Adipocyte (in vitro differentiated cells): ENCODE data around the gene TMEM80.
"Not testable (repeated sequence)": the region's sequence is repeated elsewhere in the genome, so short reads cannot be mapped to it uniquely, and the experiment has no call there.

Experiments used
- DNase-seq: peaks from one replicate; pipeline ENCODE4 v3.0.0-alpha.2; 2015; ENCODE audit warnings: low read depth
- H3K27me3 ChIP-seq: replicated peaks from 2 replicates; pipeline ENCODE4 v1.7.0; 2013; ENCODE audit warnings: mild to moderate bottlenecking, low read length, moderate library complexity; ENCODE audit not compliant: control insufficient read depth, insufficient read depth
- H3K36me3 ChIP-seq: 2 replicates; pipeline ENCODE4 v1.7.0; 2013; ENCODE audit warnings: low read length, mild to moderate bottlenecking, moderate library complexity; ENCODE audit not compliant: control insufficient read depth, insufficient read depth, severe bottlenecking
- H3K4me1 ChIP-seq: 2 replicates; pipeline ENCODE4 v1.7.0; 2013; ENCODE audit warnings: mild to moderate bottlenecking, low read length, moderate library complexity; ENCODE audit not compliant: control insufficient read depth, insufficient read depth
- H3K4me3 ChIP-seq: 2 replicates; pipeline ENCODE4 v1.7.0; 2013; ENCODE audit warnings: mild to moderate bottlenecking, low read length, moderate library complexity
- H3K9ac ChIP-seq: 2 replicates; pipeline ENCODE4 v1.7.0; 2013; ENCODE audit warnings: mild to moderate bottlenecking, low read length, moderate library complexity
- H3K9me3 ChIP-seq: 2 replicates; pipeline ENCODE4 v1.7.0; 2013; ENCODE audit warnings: mild to moderate bottlenecking, low read length, moderate library complexity; ENCODE audit not compliant: control insufficient read depth

Gene TMEM80

DNA sequence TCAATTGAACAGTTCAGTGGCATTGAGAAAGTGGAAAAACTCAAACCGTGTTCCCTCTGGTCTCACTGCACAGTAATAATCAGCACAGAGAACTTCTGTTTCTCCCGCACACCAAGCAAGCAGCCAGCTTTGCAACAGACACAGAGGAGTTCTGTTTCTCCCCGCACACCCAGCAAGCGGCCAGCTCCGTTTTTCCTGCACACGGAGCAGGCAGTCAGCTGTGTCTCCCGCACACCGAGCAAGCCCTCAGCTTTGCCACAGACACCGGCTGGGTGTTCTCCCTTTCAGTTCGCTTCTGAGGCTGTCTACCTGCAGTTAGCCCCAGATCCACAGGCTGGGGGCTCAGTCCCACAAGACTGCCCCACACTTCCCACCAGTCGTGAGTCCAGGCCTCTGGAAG is 41.8 kb downstream of the TMEM80 start:
- Histone ChIP-seq H3K4me1 (no peaks in the 10 kb centered on the region), H3K27me3 (peaks cover 8% of the 10 kb centered on the region), H3K9me3 (no peaks in the 10 kb centered on the region), H3K9ac (no peak overlapping the region), H3K4me3 (no peak overlapping the region), H3K36me3 (no peaks in the 10 kb centered on the region)
- no peak for DNase-seq

DNA sequence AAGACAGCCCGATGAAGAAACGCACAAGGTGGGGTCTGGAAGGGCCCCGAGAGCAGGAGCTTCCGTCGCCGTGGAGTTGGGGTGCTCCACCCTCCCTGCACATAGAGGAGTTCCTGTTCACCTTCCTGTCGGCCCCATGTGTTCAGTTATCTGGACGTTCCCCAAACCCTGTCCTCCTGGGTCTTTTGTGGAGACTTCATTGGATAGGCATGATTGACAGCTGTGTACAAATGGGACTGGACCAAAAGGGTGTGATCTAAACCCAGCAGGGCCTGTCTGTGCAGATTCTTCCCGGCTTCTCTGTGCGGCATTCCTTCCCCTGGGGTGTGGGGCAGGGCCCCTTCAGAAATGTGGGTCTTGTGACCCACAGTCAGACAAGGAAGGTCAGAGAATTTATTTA is 42.3 kb downstream of the TMEM80 start:
- H3K4me1 ChIP-seq, H3K9ac ChIP-seq, H3K4me3 ChIP-seq, H3K27me3 ChIP-seq, H3K36me3 ChIP-seq, DNase-seq, H3K9me3 ChIP-seq: not testable (repeated sequence)

DNA sequence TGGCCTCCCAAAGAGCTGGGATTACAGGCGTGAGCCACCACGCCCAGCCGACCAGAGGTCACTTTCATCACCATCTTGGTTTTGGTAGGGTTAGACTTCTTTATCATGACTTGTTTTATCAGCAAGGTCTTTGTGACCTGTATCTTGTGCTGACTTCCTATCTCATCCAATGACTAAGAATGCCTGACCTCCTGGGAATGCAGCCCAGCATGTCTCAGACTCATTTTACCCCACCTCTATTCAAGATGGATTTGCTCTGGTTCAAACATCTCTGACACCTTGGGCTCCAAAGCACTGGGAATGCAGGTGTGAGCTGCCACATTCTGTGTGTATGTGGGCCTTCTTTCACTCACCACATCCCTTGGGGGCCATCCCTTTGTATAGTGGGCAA is 46.5 kb downstream of the TMEM80 start:
- Histone ChIP-seq H3K9ac (no peak overlapping the region), H3K4me1 (peaks cover 5% of the 10 kb centered on the region), H3K4me3 (no peak overlapping the region), H3K9me3 (no peaks in the 10 kb centered on the region), H3K27me3 (peaks cover 5% of the 10 kb centered on the region), H3K36me3 (no peaks in the 10 kb centered on the region)
- DNase-seq = no peak

DNA sequence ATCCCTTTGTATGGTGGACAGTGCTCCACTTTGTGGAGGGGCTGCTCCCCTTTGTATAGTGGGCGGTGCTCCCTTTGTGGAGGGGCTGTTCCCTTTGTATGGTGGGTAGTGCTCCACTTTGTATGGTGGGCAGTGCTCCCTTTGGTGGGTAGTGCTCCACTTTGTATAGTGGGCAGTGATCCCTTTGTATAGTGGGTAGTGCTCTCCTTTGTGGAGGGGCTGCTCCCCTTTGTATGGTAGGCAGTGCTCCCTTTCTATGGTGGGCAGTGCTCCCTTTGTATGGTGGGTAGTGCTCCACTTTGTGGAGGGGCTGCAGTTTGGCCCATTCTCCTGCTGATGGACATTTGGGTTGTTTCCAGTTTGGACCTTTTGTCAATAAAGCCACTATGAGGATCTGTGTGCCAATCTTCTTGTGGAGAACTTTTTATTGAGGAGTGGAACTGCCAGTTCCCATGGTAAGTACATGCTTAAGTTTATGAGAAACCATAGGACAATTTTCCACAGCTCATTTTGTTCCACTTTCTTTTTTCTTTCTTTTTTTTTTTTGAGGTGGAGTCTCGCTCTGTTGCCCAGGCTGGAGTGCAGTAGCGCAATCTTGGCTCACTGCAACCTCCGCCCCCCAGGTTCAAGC is 47.1 kb downstream of the TMEM80 start:
- Histone ChIP-seq H3K36me3 (no peaks in the 10 kb centered on the region), H3K9me3 (no peaks in the 10 kb centered on the region), H3K4me1 (peaks cover 5% of the 10 kb centered on the region), H3K9ac (no peak overlapping the region), H3K4me3 (no peak overlapping the region), H3K27me3 (no peaks in the 10 kb centered on the region)
- DNase-seq = no peak

DNA sequence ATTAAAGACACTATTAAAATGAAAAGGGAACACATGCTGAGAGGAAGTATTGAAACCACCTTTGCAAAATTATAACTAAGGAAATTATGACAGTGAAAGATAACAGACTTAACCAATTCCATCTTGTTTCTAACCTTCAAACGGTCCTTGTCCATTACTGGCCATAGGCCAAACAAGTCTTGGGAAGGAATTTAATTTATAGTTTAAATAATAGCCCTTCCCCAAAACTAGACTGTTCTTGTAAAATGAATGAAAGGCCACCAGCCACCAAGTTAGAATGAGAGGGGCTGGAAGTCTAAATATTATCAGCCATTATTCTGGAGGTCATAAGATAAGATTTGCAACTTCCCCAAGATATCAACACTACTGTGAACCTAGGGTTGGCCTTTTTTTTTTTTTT is 49.8 kb downstream of the TMEM80 start:
- no peaks in the 10 kb centered on the region for H3K9me3 ChIP-seq
- no peak overlapping the region for H3K4me3 ChIP-seq
- peaks cover 24% of the 10 kb centered on the region for H3K4me1 ChIP-seq
- H3K36me3 ChIP-seq = no peaks in the 10 kb centered on the region
- no peaks in the 10 kb centered on the region for H3K27me3 ChIP-seq
- DNase-seq = no peak
- no peak overlapping the region for H3K9ac ChIP-seq

DNA sequence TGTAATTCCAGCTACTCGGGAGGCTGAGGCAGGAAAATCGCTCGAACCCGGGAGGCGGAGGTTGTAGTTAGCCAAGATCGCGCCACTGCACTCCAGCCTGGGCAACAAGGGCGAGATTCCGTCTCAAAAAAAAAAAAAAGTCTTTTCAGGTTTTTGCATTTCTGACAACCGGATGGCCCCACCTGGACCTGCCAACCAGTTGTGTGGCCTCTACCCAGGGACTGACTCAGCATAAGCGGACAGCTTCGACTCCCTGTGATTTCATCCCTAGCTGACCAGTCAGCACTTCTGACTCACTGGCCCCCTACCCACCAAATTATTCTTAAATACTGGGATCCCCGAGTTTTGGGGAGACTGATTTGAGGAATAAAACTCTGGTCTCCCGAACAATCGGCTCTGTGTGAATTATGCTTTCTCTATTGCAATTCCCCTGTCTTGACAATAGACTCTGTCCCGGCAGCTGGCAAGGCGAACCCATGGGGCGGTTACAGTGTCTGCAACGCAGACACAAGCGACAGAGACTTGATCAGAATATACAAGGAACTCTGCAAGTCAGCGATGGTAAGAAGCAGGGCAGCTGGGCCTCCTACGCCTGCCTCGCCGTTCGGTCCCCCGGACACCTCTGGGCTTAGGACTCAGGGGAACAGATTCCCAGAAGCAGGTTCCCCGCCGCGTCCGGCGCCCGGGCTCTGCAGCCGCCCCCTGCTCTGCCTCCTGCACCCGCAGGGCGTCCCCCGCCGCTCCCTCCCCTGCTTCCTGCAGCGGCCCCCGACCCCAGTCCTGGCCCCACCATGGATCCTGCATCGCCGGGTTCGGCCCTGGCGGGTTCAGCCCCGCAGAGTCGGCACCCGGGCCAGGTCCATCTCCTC is 50.9 kb downstream of the TMEM80 start:
- Histone ChIP-seq H3K9ac (peak overlapping the region; percentile 97), H3K36me3 (no peaks in the 10 kb centered on the region), H3K4me3 (peak overlapping the region; percentile 95), H3K27me3 (no peaks in the 10 kb centered on the region), H3K9me3 (no peaks in the 10 kb centered on the region), H3K4me1 (peaks cover 26% of the 10 kb centered on the region)
- DNase-seq = peak; percentile 34

DNA sequence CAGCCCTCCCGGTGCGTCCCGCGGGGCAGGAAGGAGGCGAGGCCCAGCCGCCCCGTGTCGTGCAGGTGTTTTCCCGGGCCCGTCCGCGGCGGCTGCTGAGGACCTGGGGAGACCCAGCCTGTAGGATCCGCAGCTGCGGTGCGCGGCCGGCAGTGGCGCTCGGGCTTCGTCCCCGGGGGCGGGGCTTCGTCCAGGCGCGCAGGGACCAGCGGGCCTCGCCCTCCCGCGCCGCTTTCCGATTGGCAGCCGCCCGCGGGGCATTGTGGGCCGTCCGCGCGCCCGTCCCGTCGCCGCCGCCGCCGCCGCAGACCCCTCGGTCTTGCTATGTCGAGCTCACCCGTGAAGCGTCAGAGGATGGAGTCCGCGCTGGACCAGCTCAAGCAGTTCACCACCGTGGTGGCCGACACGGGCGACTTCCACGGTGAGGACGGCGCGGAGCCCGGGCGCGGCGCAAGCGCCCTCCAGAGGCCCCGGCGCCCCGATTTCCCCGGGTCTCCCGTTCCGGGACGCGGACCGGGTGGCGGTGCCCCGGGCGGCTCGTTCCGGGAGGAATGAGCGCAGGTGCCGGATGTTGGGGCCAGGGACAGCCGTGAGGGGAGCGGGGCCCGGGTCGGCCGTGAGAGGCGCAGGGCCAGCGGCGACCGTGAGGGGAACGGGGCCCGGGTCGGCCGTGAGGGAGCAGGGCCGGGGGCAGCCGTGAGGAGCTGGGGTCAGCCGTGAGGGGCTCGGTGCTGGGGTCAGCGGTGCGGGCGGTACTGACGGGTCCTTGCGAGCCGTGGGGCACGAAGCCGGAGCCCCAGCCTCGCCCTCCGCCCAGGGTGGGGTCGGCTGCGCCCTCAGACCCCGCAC is 51.8 kb downstream of the TMEM80 start, which contains the start of gene TALDO1:
Gene TALDO1 (plus strand): TSS at position 307 of the 849 bp plus-strand sequence. CDS start 18 bp downstream, at position 325.
- DNase-seq = peak; percentile 98

DNA sequence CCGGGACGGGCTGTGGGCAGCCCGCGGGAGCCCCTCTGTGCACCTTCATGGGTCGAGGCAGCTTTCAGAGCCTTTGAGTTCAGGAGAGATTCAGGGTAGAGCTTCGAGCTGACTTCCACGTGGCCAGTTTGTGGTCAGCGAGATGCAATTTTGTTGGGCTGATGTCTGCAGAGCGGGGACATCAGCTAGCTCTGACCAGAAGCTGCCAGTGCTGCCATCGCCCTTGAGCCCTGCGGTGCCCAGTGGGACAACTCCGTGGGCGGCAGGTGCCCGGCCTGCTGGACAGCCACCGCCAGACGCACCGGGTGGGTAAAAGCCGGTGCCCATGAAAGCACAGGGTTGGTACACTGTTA is 52.4 kb downstream of the TMEM80 start:
- no peaks in the 10 kb centered on the region for H3K9me3 ChIP-seq
- H3K9ac ChIP-seq = peak overlapping the region; percentile 97
- H3K36me3 ChIP-seq = peaks cover 7% of the 10 kb centered on the region
- H3K4me3 ChIP-seq = peak overlapping the region; percentile 95
- DNase-seq = peak; percentile 51
- peaks cover 30% of the 10 kb centered on the region for H3K4me1 ChIP-seq
- H3K27me3 ChIP-seq = no peaks in the 10 kb centered on the region

More for the DNA sequence above, 51.8 kb downstream of the TMEM80 start, which contains the start of gene TALDO1:
- Histone ChIP-seq H3K36me3 (peaks cover 2% of the 10 kb centered on the region), H3K27me3 (no peaks in the 10 kb centered on the region), H3K9me3 (no peaks in the 10 kb centered on the region), H3K4me3 (peak within 1 kb of the TSS; percentile 95), H3K4me1 (peaks cover 28% of the 10 kb centered on the region), H3K9ac (peak within 1 kb of the TSS; percentile 97)

DNA sequence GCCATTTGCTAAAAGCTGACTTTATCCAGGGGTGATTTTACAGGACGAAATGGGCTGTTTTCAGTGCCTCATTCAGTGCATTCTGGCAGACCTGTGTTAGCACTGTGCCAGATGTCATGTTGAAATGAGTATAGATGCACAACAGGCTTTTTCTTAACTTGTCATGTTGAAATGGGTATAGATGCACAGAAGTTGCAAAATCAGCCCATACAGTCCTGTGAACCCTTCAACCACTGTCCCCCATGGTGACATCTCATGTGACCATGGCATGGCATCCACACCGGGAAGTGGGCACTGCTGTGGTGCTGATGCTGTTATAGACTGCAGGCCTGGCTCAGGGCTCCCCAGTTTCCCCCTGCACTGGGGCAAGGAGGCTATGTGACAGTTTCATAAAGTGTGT is 54.1 kb downstream of the TMEM80 start:
- peak overlapping the region; percentile 95 for H3K4me3 ChIP-seq
- H3K27me3 ChIP-seq = no peaks in the 10 kb centered on the region
- no peaks in the 10 kb centered on the region for H3K9me3 ChIP-seq
- H3K36me3 ChIP-seq = peaks cover 7% of the 10 kb centered on the region
- peak; percentile 58 for DNase-seq
- H3K4me1 ChIP-seq = peaks cover 30% of the 10 kb centered on the region
- peak overlapping the region; percentile 97 for H3K9ac ChIP-seq
